AG04450 (cell line): ENCODE results near the gene ARL14. TPM values are rescaled to one million over a fixed set of nuclear protein-coding genes. Genes with fewer than 3 reads are reported as not detected.

Experiments used
- CTCF ChIA-PET: fragments of 300-600, 350-600 bp; formaldehyde crosslinking; extraction: SDS; loops from one replicate; lab custom pipeline; 2022; ENCODE audit warnings: antibody characterized with exemption, inconsistent platforms; lab: Charles Lee
- POLR2A ChIA-PET: fragments of 350-600 bp; formaldehyde crosslinking; extraction: SDS; loops from one replicate; lab custom pipeline; 2021; ENCODE audit warnings: antibody characterized with exemption, inconsistent platforms; lab: Yijun Ruan, JAX
- DNase-seq: peaks from one replicate; pipeline ENCODE4 v3.0.0-alpha.2; 2011; ENCODE audit warnings: low read depth, low spot score
- H3K27ac ChIP-seq: one replicate; pipeline ENCODE4 v1.5.1; 2012; ENCODE audit warnings: low read depth, low read length, control low read depth
- H3K27me3 ChIP-seq: one replicate; pipeline ENCODE4 v1.6.0; 2012; ENCODE audit warnings: low read length; ENCODE audit not compliant: control insufficient read depth, insufficient read depth
- H3K4me3 ChIP-seq: 2 replicates; pipeline ENCODE4 v1.5.1; 2011; ENCODE audit warnings: mild to moderate bottlenecking, low read depth, low read length, control low read depth
- H3K9me3 ChIP-seq: 2 replicates; pipeline ENCODE4 v1.5.1; 2012; ENCODE audit warnings: low read length; ENCODE audit not compliant: control insufficient read depth, insufficient read depth
- polyA plus RNA-seq: library from polyadenylated mRNA; depleted of rRNA; stranded (reverse); fragments of >200 nt; gene quantifications from 2 replicates; pipeline ENCODE4 v1.2.3, GENCODE V29; 2011; rRNA removed
- small RNA-seq: library from RNA; depleted of rRNA; stranded (forward); fragments of <200 nt; gene quantifications from one replicate; pipeline ENCODE3, GENCODE V24; 2012; ENCODE audit warnings: low read depth; ENCODE audit not compliant: insufficient read length
- TF ChIP-seq, protein P1 (sequence below): IDR thresholded peaks from 2 replicates; pipeline ENCODE4 v1.5.1; 2011; ENCODE audit warnings: low read depth, low read length, control low read depth, inconsistent platforms

Gene ARL14
- polyA plus RNA-seq, 1 experiment: not detected

DNA sequence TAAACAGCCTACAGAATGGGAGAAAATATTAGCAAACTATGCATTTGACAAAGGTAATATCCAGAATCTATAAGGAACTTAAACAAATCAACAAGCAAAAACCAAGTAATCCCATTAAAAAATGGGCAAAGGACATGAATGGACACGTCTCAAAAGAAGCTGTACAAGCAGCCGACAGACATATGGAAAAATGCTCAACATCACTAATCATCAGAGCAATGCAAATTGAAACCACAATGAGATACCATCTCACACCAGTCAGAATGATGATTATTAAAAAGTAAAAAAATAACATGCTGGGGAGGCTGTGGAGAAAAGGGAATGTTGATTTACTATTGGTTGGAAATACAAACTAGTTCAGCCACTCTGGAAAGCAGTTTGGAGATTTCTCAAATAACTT, 48.4 kb downstream of the ARL14 start:
- Histone ChIP-seq H3K27me3 (no peaks in the 10 kb centered on the region), H3K9me3 (no peaks in the 10 kb centered on the region), H3K27ac (no peak overlapping the region), H3K4me3 (no peak overlapping the region)
- ChIA-PET POLR2A (no interaction called here), CTCF (no interaction called here)
- no peak for DNase-seq
- TF ChIP-seq, protein P1, sequence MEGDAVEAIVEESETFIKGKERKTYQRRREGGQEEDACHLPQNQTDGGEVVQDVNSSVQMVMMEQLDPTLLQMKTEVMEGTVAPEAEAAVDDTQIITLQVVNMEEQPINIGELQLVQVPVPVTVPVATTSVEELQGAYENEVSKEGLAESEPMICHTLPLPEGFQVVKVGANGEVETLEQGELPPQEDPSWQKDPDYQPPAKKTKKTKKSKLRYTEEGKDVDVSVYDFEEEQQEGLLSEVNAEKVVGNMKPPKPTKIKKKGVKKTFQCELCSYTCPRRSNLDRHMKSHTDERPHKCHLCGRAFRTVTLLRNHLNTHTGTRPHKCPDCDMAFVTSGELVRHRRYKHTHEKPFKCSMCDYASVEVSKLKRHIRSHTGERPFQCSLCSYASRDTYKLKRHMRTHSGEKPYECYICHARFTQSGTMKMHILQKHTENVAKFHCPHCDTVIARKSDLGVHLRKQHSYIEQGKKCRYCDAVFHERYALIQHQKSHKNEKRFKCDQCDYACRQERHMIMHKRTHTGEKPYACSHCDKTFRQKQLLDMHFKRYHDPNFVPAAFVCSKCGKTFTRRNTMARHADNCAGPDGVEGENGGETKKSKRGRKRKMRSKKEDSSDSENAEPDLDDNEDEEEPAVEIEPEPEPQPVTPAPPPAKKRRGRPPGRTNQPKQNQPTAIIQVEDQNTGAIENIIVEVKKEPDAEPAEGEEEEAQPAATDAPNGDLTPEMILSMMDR: no peak

Small RNA genes within 50 kb of the gene (small RNA-seq; reads per million reads assigned to genes)
- gene RF00139: not detected

Other genes starting within 250 kb of the ARL14 start
- 10.9 and 15.3 TPM in 2 replicates for gene TRIM59, start 227.4 kb upstream of the ARL14 start, polyA plus RNA-seq
- 22.6 and 28.4 TPM in 2 replicates for gene KPNA4, start 111.6 kb upstream of the ARL14 start, polyA plus RNA-seq
- gene PPM1L, start 79.1 kb downstream of the ARL14 start, polyA plus RNA-seq: 0.26 and 0.33 TPM in 2 replicates